Measurements from ENCODE around the gene IL1RL1.
"Not testable (repeated sequence)": the region's sequence is repeated elsewhere in the genome, so short reads cannot be mapped to it uniquely, and the experiment has no call there.

The IL1RL1 gene

GRCh38 chr2:102317715-102318114, 6.4 kb downstream of the IL1RL1 start:
- Histone ChIP-seq H3K4me3 (ENCODE audit: low read length) (no peak overlapping the region), H3K4me1 (ENCODE audit: insufficient read depth, low read length) (no peaks in the 10 kb centered on the region), H3K36me3 (ENCODE audit: insufficient read depth, low read depth, low read length) (no peaks in the 10 kb centered on the region), H3K9me3 (ENCODE audit: insufficient read depth, low read depth, low read length) (peaks cover 4% of the 10 kb centered on the region; the same call in 1 of the 2 replicates), H3K27me3 (ENCODE audit: insufficient read depth, low read length) (no peaks in the 10 kb centered on the region), H3K9ac (ENCODE audit: low read depth, low read length) (no peak overlapping the region), H3K27ac (ENCODE audit: low read length) (no peak overlapping the region)

- no peak overlapping the region for H3K4me3 ChIP-seq (ENCODE audit: low read length)
These were observed 7.1 kb downstream of the IL1RL1 start for GRCh38 chr2:102318437-102318836.

GRCh38 chr2:102321941-102322719, 10.8 kb downstream of the IL1RL1 start:
- Histone ChIP-seq H3K4me3 (ENCODE audit: low read length) (no peak overlapping the region), H3K4me1 (ENCODE audit: insufficient read depth, low read length) (no peaks in the 10 kb centered on the region), H3K36me3 (ENCODE audit: insufficient read depth, low read depth, low read length) (no peaks in the 10 kb centered on the region), H3K9me3 (ENCODE audit: insufficient read depth, low read depth, low read length) (peaks cover 15% of the 10 kb centered on the region; the same call in 1 of the 2 replicates), H3K27me3 (ENCODE audit: insufficient read depth, low read length) (no peaks in the 10 kb centered on the region), H3K9ac (ENCODE audit: low read depth, low read length) (no peak overlapping the region), H3K27ac (ENCODE audit: low read length) (no peak overlapping the region)

More at GRCh38 chr2:102318437-102318836, 7.1 kb downstream of the IL1RL1 start:
- H3K9ac ChIP-seq (ENCODE audit: low read depth, low read length), result no peak overlapping the region
- H3K4me1 ChIP-seq (ENCODE audit: insufficient read depth, low read length), result no peaks in the 10 kb centered on the region
- no peaks in the 10 kb centered on the region for H3K36me3 ChIP-seq (ENCODE audit: insufficient read depth, low read depth, low read length)
- no peak overlapping the region for H3K27ac ChIP-seq (ENCODE audit: low read length)
- H3K27me3 ChIP-seq (ENCODE audit: insufficient read depth, low read length), result no peaks in the 10 kb centered on the region
- H3K9me3 ChIP-seq (ENCODE audit: insufficient read depth, low read depth, low read length), result peaks cover 8% of the 10 kb centered on the region; the same call in 1 of the 2 replicates

GRCh38 chr2:102324914-102325313, 13.6 kb downstream of the IL1RL1 start:
- H3K9me3 ChIP-seq (ENCODE audit: insufficient read depth, low read depth, low read length), result peaks cover 15% of the 10 kb centered on the region; the same call in 1 of the 2 replicates
- H3K36me3 ChIP-seq (ENCODE audit: insufficient read depth, low read depth, low read length); H3K27ac ChIP-seq (ENCODE audit: low read length); H3K4me3 ChIP-seq (ENCODE audit: low read length); H3K27me3 ChIP-seq (ENCODE audit: insufficient read depth, low read length); H3K9ac ChIP-seq (ENCODE audit: low read depth, low read length); H3K4me1 ChIP-seq (ENCODE audit: insufficient read depth, low read length): not testable (repeated sequence)

- Histone ChIP-seq H3K27me3 (ENCODE audit: insufficient read depth, low read length) (no peaks in the 10 kb centered on the region), H3K36me3 (ENCODE audit: insufficient read depth, low read depth, low read length) (no peaks in the 10 kb centered on the region), H3K4me1 (ENCODE audit: insufficient read depth, low read length) (no peaks in the 10 kb centered on the region), H3K9me3 (ENCODE audit: insufficient read depth, low read depth, low read length) (peaks cover 4% of the 10 kb centered on the region; the same call in 1 of the 2 replicates), H3K27ac (ENCODE audit: low read length) (no peak overlapping the region), H3K4me3 (ENCODE audit: low read length) (no peak overlapping the region), H3K9ac (ENCODE audit: low read depth, low read length) (no peak overlapping the region)
These were observed 20.1 kb downstream of the IL1RL1 start for GRCh38 chr2:102331311-102331980.

GRCh38 chr2:102334486-102334885, 23.1 kb downstream of the IL1RL1 start:
- no peak overlapping the region for H3K27ac ChIP-seq (ENCODE audit: low read length)
- no peaks in the 10 kb centered on the region for H3K4me1 ChIP-seq (ENCODE audit: insufficient read depth, low read length)
- H3K36me3 ChIP-seq (ENCODE audit: insufficient read depth, low read depth, low read length), result no peaks in the 10 kb centered on the region
- no peak overlapping the region for H3K4me3 ChIP-seq (ENCODE audit: low read length)
- H3K27me3 ChIP-seq (ENCODE audit: insufficient read depth, low read length), result no peaks in the 10 kb centered on the region
- H3K9me3 ChIP-seq (ENCODE audit: insufficient read depth, low read depth, low read length), result peaks cover 4% of the 10 kb centered on the region; the same call in 1 of the 2 replicates
- no peak overlapping the region for H3K9ac ChIP-seq (ENCODE audit: low read depth, low read length)

- no peaks in the 10 kb centered on the region for H3K4me1 ChIP-seq (ENCODE audit: insufficient read depth, low read length)
- H3K4me3 ChIP-seq (ENCODE audit: low read length), result no peak overlapping the region
- H3K27ac ChIP-seq (ENCODE audit: low read length), result no peak overlapping the region
- no peaks in the 10 kb centered on the region for H3K27me3 ChIP-seq (ENCODE audit: insufficient read depth, low read length)
- H3K9ac ChIP-seq (ENCODE audit: low read depth, low read length), result no peak overlapping the region
- H3K9me3 ChIP-seq (ENCODE audit: insufficient read depth, low read depth, low read length), result peaks cover 3% of the 10 kb centered on the region; the same call in 1 of the 2 replicates
- H3K36me3 ChIP-seq (ENCODE audit: insufficient read depth, low read depth, low read length), result no peaks in the 10 kb centered on the region
These were observed 24.6 kb downstream of the IL1RL1 start for GRCh38 chr2:102335871-102336366.

- Histone ChIP-seq H3K27ac (ENCODE audit: low read length) (no peak overlapping the region), H3K27me3 (ENCODE audit: insufficient read depth, low read length) (no peaks in the 10 kb centered on the region)
These were observed 25.2 kb downstream of the IL1RL1 start for GRCh38 chr2:102336502-102336945.

GRCh38 chr2:102337012-102337411, 25.6 kb downstream of the IL1RL1 start:
- Histone ChIP-seq H3K9me3 (ENCODE audit: insufficient read depth, low read depth, low read length) (no peaks in the 10 kb centered on the region), H3K9ac (ENCODE audit: low read depth, low read length) (no peak overlapping the region), H3K27ac (ENCODE audit: low read length) (no peak overlapping the region), H3K36me3 (ENCODE audit: insufficient read depth, low read depth, low read length) (no peaks in the 10 kb centered on the region), H3K4me3 (ENCODE audit: low read length) (no peak overlapping the region), H3K27me3 (ENCODE audit: insufficient read depth, low read length) (no peaks in the 10 kb centered on the region), H3K4me1 (ENCODE audit: insufficient read depth, low read length) (no peaks in the 10 kb centered on the region)

More at GRCh38 chr2:102336502-102336945, 25.2 kb downstream of the IL1RL1 start:
- H3K9ac ChIP-seq (ENCODE audit: low read depth, low read length), result no peak overlapping the region
- no peaks in the 10 kb centered on the region for H3K9me3 ChIP-seq (ENCODE audit: insufficient read depth, low read depth, low read length)
- no peaks in the 10 kb centered on the region for H3K36me3 ChIP-seq (ENCODE audit: insufficient read depth, low read depth, low read length)
- H3K4me3 ChIP-seq (ENCODE audit: low read length), result no peak overlapping the region
- no peaks in the 10 kb centered on the region for H3K4me1 ChIP-seq (ENCODE audit: insufficient read depth, low read length)

GRCh38 chr2:102337481-102338386, 26.4 kb downstream of the IL1RL1 start:
- Histone ChIP-seq H3K9me3 (ENCODE audit: insufficient read depth, low read depth, low read length) (no peaks in the 10 kb centered on the region), H3K36me3 (ENCODE audit: insufficient read depth, low read depth, low read length) (no peaks in the 10 kb centered on the region), H3K27ac (ENCODE audit: low read length) (no peak overlapping the region), H3K27me3 (ENCODE audit: insufficient read depth, low read length) (no peaks in the 10 kb centered on the region), H3K4me3 (ENCODE audit: low read length) (no peak overlapping the region), H3K9ac (ENCODE audit: low read depth, low read length) (no peak overlapping the region), H3K4me1 (ENCODE audit: insufficient read depth, low read length) (no peaks in the 10 kb centered on the region)

- no peaks in the 10 kb centered on the region for H3K9me3 ChIP-seq (ENCODE audit: insufficient read depth, low read depth, low read length)
These were observed 29.4 kb downstream of the IL1RL1 start for GRCh38 chr2:102340778-102341177.

More at GRCh38 chr2:102340778-102341177, 29.4 kb downstream of the IL1RL1 start:
- Histone ChIP-seq H3K36me3 (ENCODE audit: insufficient read depth, low read depth, low read length) (no peaks in the 10 kb centered on the region), H3K27ac (ENCODE audit: low read length) (no peak overlapping the region), H3K27me3 (ENCODE audit: insufficient read depth, low read length) (no peaks in the 10 kb centered on the region), H3K9ac (ENCODE audit: low read depth, low read length) (no peak overlapping the region), H3K4me1 (ENCODE audit: insufficient read depth, low read length) (no peaks in the 10 kb centered on the region), H3K4me3 (ENCODE audit: low read length) (no peak overlapping the region)

All from iPS-20b (cell line).